ENCODE results near the gene TMSB10. TPM values are rescaled to one million over a fixed set of nuclear protein-coding genes. Genes with fewer than 3 reads are reported as not detected.

The TMSB10 gene
- polyA plus RNA-seq, 3 donors: 5,130 to 7,914 (median 6,847) TPM

DNA sequence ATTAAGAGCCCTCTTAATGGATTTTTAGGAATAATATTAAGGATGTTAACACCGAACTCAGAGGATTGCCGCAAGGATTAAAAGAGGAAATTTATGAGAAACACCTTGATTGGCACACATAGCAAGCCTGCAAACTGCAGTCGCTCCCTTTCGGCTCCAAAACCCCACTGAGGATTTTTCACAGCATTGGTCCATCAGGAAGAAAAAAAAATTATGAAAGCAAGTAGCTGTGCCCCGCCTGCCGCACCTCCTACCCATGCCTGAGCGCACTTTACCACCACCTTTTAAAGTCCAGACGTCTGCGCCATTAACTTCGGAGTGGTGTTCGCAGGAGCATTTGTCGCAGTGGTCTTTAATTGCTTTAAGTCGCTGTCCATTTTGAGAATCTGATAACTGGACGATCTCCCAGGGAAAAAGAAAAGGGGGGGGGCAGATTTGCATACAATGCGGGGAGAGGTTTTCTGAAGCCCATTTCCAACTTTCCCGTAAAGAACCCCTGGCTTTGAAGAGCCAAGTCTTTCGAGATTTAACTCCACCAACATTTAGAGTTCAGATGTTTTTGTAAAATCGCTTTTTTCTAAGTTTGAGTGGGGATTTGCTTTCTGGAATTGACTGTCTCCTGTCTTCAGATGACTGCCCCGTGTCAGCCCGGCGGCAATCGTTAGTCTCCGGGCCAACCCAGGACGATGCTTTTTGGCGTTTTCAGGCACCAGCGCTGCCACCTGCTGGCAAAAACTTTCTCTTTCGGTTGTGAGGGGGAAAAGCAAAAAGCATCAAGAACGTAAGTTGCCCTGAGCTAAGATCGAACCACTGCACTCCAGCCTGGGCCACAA lies 23.7 kb upstream of the TMSB10 start:
- no peaks in the 10 kb centered on the region for H3K36me3 ChIP-seq (replicated peaks in 1 of 2; ENCODE audit: control insufficient read depth in 1 of 2, insufficient read depth in 2 of 2, low read length in 2 of 2)
- no peaks in the 10 kb centered on the region for H4K20me1 ChIP-seq (ENCODE audit: insufficient read depth, low read length)
- peak overlapping the region; percentile 27 to 77 (median 45) for H3K4me3 ChIP-seq (replicated peaks in 1 of 3; ENCODE audit: low read depth in 2 of 3, low read length in 3 of 3)
- Mint-ChIP-seq H3K4me3 (peak overlapping the region; percentile 89 to 99), H3K4me1 (peaks cover 30% of the 10 kb centered on the region), H3K27me3 (ENCODE audit: low read depth in 3 of 3) (peaks cover 44 to 56% (median 54%) of the 10 kb centered on the region in 3 donors), H3K9me3 (peaks cover 0 to 15% (median 6%) of the 10 kb centered on the region in 7 donors), H3K36me3 (peaks cover 5 to 10% of the 10 kb centered on the region in 2 donors), H3K27ac (peak overlapping the region in 1 of 7 donors; percentile 32)
- TF ChIP-seq, protein P1, sequence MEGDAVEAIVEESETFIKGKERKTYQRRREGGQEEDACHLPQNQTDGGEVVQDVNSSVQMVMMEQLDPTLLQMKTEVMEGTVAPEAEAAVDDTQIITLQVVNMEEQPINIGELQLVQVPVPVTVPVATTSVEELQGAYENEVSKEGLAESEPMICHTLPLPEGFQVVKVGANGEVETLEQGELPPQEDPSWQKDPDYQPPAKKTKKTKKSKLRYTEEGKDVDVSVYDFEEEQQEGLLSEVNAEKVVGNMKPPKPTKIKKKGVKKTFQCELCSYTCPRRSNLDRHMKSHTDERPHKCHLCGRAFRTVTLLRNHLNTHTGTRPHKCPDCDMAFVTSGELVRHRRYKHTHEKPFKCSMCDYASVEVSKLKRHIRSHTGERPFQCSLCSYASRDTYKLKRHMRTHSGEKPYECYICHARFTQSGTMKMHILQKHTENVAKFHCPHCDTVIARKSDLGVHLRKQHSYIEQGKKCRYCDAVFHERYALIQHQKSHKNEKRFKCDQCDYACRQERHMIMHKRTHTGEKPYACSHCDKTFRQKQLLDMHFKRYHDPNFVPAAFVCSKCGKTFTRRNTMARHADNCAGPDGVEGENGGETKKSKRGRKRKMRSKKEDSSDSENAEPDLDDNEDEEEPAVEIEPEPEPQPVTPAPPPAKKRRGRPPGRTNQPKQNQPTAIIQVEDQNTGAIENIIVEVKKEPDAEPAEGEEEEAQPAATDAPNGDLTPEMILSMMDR (IDR thresholded peaks at IDR 0.05): peak; percentile 80
- H3K27ac ChIP-seq (ENCODE audit: low read depth in 1 of 2, low read length in 2 of 2): no peak overlapping the region
- H3K27me3 ChIP-seq (ENCODE audit: control insufficient read depth in 2 of 2, insufficient read depth in 2 of 2, low read length in 2 of 2): peaks cover 23 to 34% of the 10 kb centered on the region in 2 donors
- no peaks in the 10 kb centered on the region for H3K9me3 ChIP-seq (replicated peaks in 1 of 2; ENCODE audit: control insufficient read depth in 1 of 2, insufficient read depth in 1 of 2, low read length in 2 of 2)
- WGBS (ENCODE audit: insufficient coverage): 0% methylated on average over 10 of the region's 29 CpGs
- H2AFZ ChIP-seq (ENCODE audit: insufficient read depth, low read depth, low read length, poor library complexity, severe bottlenecking): peak overlapping the region; percentile 79
- H3K4me1 ChIP-seq (ENCODE audit: control insufficient read depth in 1 of 2, insufficient read depth in 2 of 2, low read length in 2 of 2): peaks cover 22 to 27% of the 10 kb centered on the region in 2 donors
- H3K9ac ChIP-seq (ENCODE audit: insufficient read depth, low read length, poor library complexity, severe bottlenecking): peak overlapping the region; percentile 25
- no peaks in the 10 kb centered on the region for H3K79me2 ChIP-seq (ENCODE audit: insufficient read depth, low read length)
- H3K4me2 ChIP-seq (replicated peaks; ENCODE audit: extremely low read depth, low read length, poor library complexity, severe bottlenecking): peak overlapping the region; percentile 94
- intact Hi-C loops (cut with micrococcal nuclease): loop anchor here in 1 of 2 donors (5.0 kb wide), 2 partner anchors 46 to 389 kb away; no protein-coding TSS in a partner anchor
- DNase-seq: peak; percentile 58 to 67 (median 63)

DNA sequence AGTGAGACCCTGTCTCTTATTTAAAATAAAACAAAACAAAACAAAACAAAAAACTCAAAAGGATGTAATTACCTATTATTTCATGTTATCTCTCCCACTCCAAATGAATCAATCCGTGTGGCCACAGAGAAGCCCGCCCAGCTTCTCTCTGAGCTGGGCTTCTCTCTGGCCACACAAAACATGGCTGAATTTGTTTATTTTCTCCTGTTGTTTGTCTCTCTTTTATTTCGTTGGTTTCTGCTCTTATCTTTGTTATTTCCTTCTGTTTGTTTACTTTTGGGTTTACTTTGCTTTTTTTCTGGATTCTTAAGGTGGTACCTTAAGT lies 23.1 kb upstream of the TMSB10 start:
- H3K9ac ChIP-seq (ENCODE audit: insufficient read depth, low read length, poor library complexity, severe bottlenecking): no peak overlapping the region
- H2AFZ ChIP-seq (ENCODE audit: insufficient read depth, low read depth, low read length, poor library complexity, severe bottlenecking): peak overlapping the region; percentile 79
- H3K4me1 Mint-ChIP-seq: peaks cover 35% of the 10 kb centered on the region
- peaks cover 5 to 10% of the 10 kb centered on the region in 2 donors for H3K36me3 Mint-ChIP-seq
- intact Hi-C loops (cut with micrococcal nuclease): loop anchor here in 1 of 2 donors (5.0 kb wide), 2 partner anchors 45 to 390 kb away; no protein-coding TSS in a partner anchor
- 83% methylated on average over 2 of the region's 3 CpGs for WGBS (ENCODE audit: insufficient coverage)
- H4K20me1 ChIP-seq (ENCODE audit: insufficient read depth, low read length): no peaks in the 10 kb centered on the region
- H3K36me3 ChIP-seq (replicated peaks in 1 of 2; ENCODE audit: control insufficient read depth in 1 of 2, insufficient read depth in 2 of 2, low read length in 2 of 2): no peaks in the 10 kb centered on the region
- H3K9me3 Mint-ChIP-seq: peaks cover 0 to 15% (median 6%) of the 10 kb centered on the region in 7 donors
- TF ChIP-seq, protein P1 (IDR thresholded peaks at IDR 0.05): peak; percentile 63
- H3K4me1 ChIP-seq (ENCODE audit: control insufficient read depth in 1 of 2, insufficient read depth in 2 of 2, low read length in 2 of 2): peaks cover 27 to 32% of the 10 kb centered on the region in 2 donors
- H3K27me3 ChIP-seq (ENCODE audit: control insufficient read depth in 2 of 2, insufficient read depth in 2 of 2, low read length in 2 of 2): peaks cover 23 to 34% of the 10 kb centered on the region in 2 donors
- H3K27ac ChIP-seq (ENCODE audit: low read depth in 1 of 2, low read length in 2 of 2): no peak overlapping the region
- H3K27me3 Mint-ChIP-seq (ENCODE audit: low read depth in 3 of 3): peaks cover 44 to 54% (median 53%) of the 10 kb centered on the region in 3 donors
- no peaks in the 10 kb centered on the region for H3K9me3 ChIP-seq (replicated peaks in 1 of 2; ENCODE audit: control insufficient read depth in 1 of 2, insufficient read depth in 1 of 2, low read length in 2 of 2)
- H3K4me3 Mint-ChIP-seq: peak overlapping the region; percentile 89 to 99
- no peak for DNase-seq
- peak overlapping the region; percentile 94 for H3K4me2 ChIP-seq (replicated peaks; ENCODE audit: extremely low read depth, low read length, poor library complexity, severe bottlenecking)
- H3K79me2 ChIP-seq (ENCODE audit: insufficient read depth, low read length): no peaks in the 10 kb centered on the region
- H3K4me3 ChIP-seq (replicated peaks in 1 of 3; ENCODE audit: low read depth in 2 of 3, low read length in 3 of 3): peak overlapping the region in 1 of 3 experiments; percentile 77
- H3K27ac Mint-ChIP-seq: no peak overlapping the region

Measured in CD14-positive monocyte (primary cell).